ENCODE measurements around the gene ARMCX4. TPM values are rescaled to one million over a fixed set of nuclear protein-coding genes. Genes with fewer than 3 reads are reported as not detected.

Gene ARMCX4
- total and polyA plus RNA-seq, 2 of the 8 experiments (the other 6 are each of a cell fraction or from before 2014, with no cell fraction given): 3.7 to 14.5 TPM

GRCh38 chrX:101462892-101463291 is 22.4 kb upstream of the ARMCX4 start (continued):
- TF ChIP-seq ATF3 (IDR thresholded peaks at IDR 0.05; ENCODE audit: insufficient read depth, low read depth, low read length) (no peak), BACH1 (IDR thresholded peaks at IDR 0.05; ENCODE audit: low read length) (no peak)

Data from H1 (cell line).